Stimulated activated CD4-positive, alpha-beta T cell treated with anti-CD3 and anti-CD28 coated beads, Interleukin-4, amount 100 ng/mL, for 48 hours (primary cell): Measurements from ENCODE around the gene KRTAP5-1.
"Not testable (repeated sequence)": the region's sequence is repeated elsewhere in the genome, so short reads cannot be mapped to it uniquely, and the experiment has no call there.

Experiments used
- DNase-seq, 2 donors: peaks; one replicate each; pipeline ENCODE4 v3.0.0-alpha.2; 2020; ENCODE audit warnings: low read depth in 2 of 2

The KRTAP5-1 gene

GRCh38 chr11:1601663-1602062, 16.6 kb upstream of the KRTAP5-1 start:
- not testable (repeated sequence) for DNase-seq

- no peak for DNase-seq
Measured at GRCh38 chr11:1600626-1601025, 15.5 kb upstream of the KRTAP5-1 start.

GRCh38 chr11:1598816-1599215, 13.7 kb upstream of the KRTAP5-1 start:
- DNase-seq: no peak

- DNase-seq: not testable (repeated sequence)
Measured at GRCh38 chr11:1598406-1598805, 13.3 kb upstream of the KRTAP5-1 start.

- no peak for DNase-seq
Measured at GRCh38 chr11:1597994-1598380, 12.9 kb upstream of the KRTAP5-1 start, which contains the start of gene KRTAP5-2. Gene KRTAP5-2, minus strand, starts transcription at chr11:1598294. Its CDS starts 44 bp downstream, at chr11:1598250.

- DNase-seq: no peak
Measured at GRCh38 chr11:1597331-1597993, 12.4 kb upstream of the KRTAP5-1 start.

- not testable (repeated sequence) for DNase-seq
Measured at GRCh38 chr11:1596576-1597121, 11.6 kb upstream of the KRTAP5-1 start.

- not testable (repeated sequence) for DNase-seq
Measured at GRCh38 chr11:1595994-1596575, 11.0 kb upstream of the KRTAP5-1 start.

- no peak for DNase-seq
Measured at GRCh38 chr11:1592628-1593027, 7.5 kb upstream of the KRTAP5-1 start.

GRCh38 chr11:1589996-1590395, 4.9 kb upstream of the KRTAP5-1 start:
- DNase-seq: no peak

- not testable (repeated sequence) for DNase-seq
Measured at GRCh38 chr11:1589191-1589963, 4.3 kb upstream of the KRTAP5-1 start.

- DNase-seq: no peak
Measured at GRCh38 chr11:1586699-1587098, 1.6 kb upstream of the KRTAP5-1 start.

GRCh38 chr11:1582909-1583308, 2.2 kb downstream of the KRTAP5-1 start:
- DNase-seq: not testable (repeated sequence)

- no peak for DNase-seq
Measured at GRCh38 chr11:1581976-1582375, 3.1 kb downstream of the KRTAP5-1 start.

GRCh38 chr11:1576825-1577224, 8.3 kb downstream of the KRTAP5-1 start:
- DNase-seq: no peak

GRCh38 chr11:1575756-1576155, 9.3 kb downstream of the KRTAP5-1 start:
- DNase-seq: not testable (repeated sequence)

GRCh38 chr11:1574933-1575242, 10.2 kb downstream of the KRTAP5-1 start:
- DNase-seq: no peak

- DNase-seq: no peak
Measured at GRCh38 chr11:1574238-1574932, 10.7 kb downstream of the KRTAP5-1 start.

GRCh38 chr11:1573903-1574237, 11.2 kb downstream of the KRTAP5-1 start:
- DNase-seq: no peak

GRCh38 chr11:1573077-1573902, 11.8 kb downstream of the KRTAP5-1 start:
- DNase-seq: no peak
